Measurements from ENCODE around the gene SLIT3.

Gene SLIT3

DNA sequence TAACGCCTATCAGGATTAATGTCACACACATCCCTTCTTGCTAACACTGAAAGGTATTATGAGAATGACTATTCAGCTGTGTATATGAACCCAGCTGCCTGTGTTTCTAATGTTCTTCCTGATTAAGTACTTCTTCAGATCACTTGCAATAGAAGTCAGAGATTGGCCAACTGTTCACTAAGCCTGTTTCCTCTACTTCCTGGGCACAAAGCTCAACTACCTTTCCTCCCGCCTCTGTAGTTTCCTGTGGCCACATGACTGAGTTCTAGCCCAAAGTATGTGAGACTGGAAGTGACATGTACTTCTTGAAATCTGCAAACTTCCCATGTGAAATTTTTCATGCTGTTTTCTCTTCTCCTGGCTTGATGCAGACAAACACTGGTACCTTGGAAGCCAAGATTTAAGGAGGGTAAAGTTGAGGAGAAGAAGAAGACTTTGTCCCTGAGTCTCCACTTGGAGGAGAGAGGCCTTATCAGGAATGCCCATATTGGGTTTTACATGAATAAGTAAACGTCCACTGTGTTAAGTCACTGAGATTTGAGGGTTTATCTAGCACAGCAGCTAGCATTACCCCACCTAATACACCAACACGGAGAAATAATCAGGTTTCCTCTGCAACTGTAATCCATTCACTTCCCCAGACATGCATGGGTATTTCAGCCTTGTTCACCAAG is 58.6 kb downstream of the SLIT3 start:
- Histone ChIP-seq H3K27me3 (ENCODE audit: control insufficient read depth, insufficient read depth, low read length) (no peaks in the 10 kb centered on the region), H3K36me3 (ENCODE audit: control insufficient read depth, low read depth, low read length) (no peaks in the 10 kb centered on the region), H3K9me3 (ENCODE audit: control insufficient read depth, low read depth, low read length) (peaks cover 3% of the 10 kb centered on the region), H3K4me1 (ENCODE audit: control insufficient read depth, low read depth, low read length) (no peaks in the 10 kb centered on the region), H3K27ac (ENCODE audit: low read length) (no peak overlapping the region), H3K4me3 (ENCODE audit: low read length) (no peak overlapping the region), H3K9ac (ENCODE audit: low read length) (no peak overlapping the region)

DNA sequence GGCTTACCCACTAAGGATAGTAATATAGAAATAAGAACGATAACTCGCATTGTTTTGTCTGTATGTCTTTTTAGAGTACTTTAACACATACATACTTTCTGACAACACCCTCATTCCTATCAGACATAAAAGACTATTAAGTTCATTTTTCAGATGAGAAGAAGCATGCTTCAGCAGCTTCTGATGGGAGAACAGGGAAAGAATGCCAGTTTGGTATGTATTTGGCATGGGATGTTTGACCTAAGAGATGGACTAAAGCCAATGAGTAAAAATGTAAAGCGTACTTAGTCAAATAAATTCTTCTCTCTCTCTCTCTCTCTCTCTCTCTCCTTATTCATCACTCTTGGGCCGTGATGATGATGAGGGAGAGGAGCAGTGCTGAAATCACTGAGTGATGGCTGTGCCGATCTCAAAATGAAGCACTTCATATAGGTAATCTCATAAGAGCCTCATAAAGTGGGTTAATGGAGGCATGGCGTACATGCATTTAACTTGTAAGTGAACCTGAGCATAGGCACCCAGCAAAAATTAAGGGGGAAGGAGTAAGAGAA is 71.5 kb downstream of the SLIT3 start:
- Histone ChIP-seq H3K27me3 (ENCODE audit: control insufficient read depth, insufficient read depth, low read length) (peaks cover 38% of the 10 kb centered on the region), H3K27ac (ENCODE audit: low read length) (no peak overlapping the region), H3K36me3 (ENCODE audit: control insufficient read depth, low read depth, low read length) (no peaks in the 10 kb centered on the region), H3K4me3 (ENCODE audit: low read length) (no peak overlapping the region), H3K4me1 (ENCODE audit: control insufficient read depth, low read depth, low read length) (no peaks in the 10 kb centered on the region), H3K9me3 (ENCODE audit: control insufficient read depth, low read depth, low read length) (no peaks in the 10 kb centered on the region), H3K9ac (ENCODE audit: low read length) (no peak overlapping the region)

DNA sequence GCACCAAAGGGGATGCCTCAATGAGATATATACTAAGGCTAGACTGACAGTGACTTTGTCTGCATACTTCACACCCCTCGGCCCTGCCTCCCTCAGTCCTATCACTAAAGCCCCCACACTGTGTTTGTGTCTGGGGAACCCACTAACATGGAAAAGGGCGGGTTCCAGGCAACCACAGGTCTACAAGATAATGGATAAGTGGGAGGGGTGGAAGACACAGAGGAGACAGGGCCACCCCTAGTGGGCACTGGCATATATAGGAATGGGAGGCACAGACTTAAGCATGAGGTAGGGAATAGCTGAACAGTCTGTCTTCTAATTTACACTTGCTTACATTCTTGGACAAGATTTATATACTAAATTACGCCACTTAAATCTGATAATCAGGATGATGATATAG is 74.0 kb downstream of the SLIT3 start:
- Histone ChIP-seq H3K4me3 (ENCODE audit: low read length) (no peak overlapping the region), H3K36me3 (ENCODE audit: control insufficient read depth, low read depth, low read length) (no peaks in the 10 kb centered on the region), H3K4me1 (ENCODE audit: control insufficient read depth, low read depth, low read length) (no peaks in the 10 kb centered on the region), H3K9ac (ENCODE audit: low read length) (no peak overlapping the region), H3K27me3 (ENCODE audit: control insufficient read depth, insufficient read depth, low read length) (peaks cover 64% of the 10 kb centered on the region), H3K9me3 (ENCODE audit: control insufficient read depth, low read depth, low read length) (no peaks in the 10 kb centered on the region), H3K27ac (ENCODE audit: low read length) (no peak overlapping the region)

DNA sequence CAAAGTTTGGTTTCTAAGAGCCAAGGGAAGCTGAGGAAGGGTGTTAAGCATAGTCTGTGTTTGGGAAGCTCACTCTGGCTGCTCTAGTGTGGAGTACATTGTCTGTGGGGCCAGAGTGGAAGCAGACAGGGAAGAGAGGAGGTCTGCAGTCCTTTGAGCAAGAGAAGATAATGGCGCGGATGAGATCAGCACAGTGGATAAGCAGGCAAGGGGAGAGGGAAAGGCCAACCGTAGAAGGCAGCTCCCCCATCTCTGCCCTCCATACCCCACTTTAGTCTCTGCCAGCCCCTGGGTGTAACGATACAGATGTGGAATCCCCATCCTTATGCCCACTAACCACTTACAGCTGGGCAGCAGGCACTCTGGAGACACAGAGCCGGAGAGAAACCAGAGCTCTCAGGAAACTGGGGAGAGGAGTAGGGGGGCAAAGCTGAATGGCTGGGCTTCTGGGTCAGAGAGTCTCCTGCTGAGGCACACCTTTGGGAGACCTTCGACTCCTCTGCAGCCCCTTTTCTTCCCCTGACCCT is 75.0 kb downstream of the SLIT3 start:
- no peaks in the 10 kb centered on the region for H3K4me1 ChIP-seq (ENCODE audit: control insufficient read depth, low read depth, low read length)
- H3K27ac ChIP-seq (ENCODE audit: low read length), result no peak overlapping the region
- no peak overlapping the region for H3K9ac ChIP-seq (ENCODE audit: low read length)
- no peak overlapping the region for H3K4me3 ChIP-seq (ENCODE audit: low read length)
- peaks cover 74% of the 10 kb centered on the region for H3K27me3 ChIP-seq (ENCODE audit: control insufficient read depth, insufficient read depth, low read length)
- no peaks in the 10 kb centered on the region for H3K36me3 ChIP-seq (ENCODE audit: control insufficient read depth, low read depth, low read length)
- no peaks in the 10 kb centered on the region for H3K9me3 ChIP-seq (ENCODE audit: control insufficient read depth, low read depth, low read length)

DNA sequence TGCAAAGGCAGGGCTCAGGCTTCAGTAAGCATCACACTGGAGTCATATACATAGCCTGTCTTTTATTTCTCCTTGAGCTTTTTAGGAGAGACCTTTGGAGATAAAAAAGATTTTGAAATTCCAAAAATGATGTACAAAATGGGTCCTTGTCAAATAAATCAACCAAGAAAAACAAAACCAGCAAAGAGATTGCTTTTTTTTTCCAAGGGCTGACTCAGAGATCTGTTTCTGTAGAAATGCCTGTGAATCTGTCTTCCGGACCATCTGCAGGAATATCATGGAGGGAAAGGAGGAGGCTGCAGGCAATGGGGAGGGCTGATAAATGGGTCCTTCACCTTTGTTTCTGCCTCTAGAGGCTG is 77.4 kb downstream of the SLIT3 start:
- H3K9ac ChIP-seq (ENCODE audit: low read length), result no peak overlapping the region
- no peaks in the 10 kb centered on the region for H3K36me3 ChIP-seq (ENCODE audit: control insufficient read depth, low read depth, low read length)
- H3K27me3 ChIP-seq (ENCODE audit: control insufficient read depth, insufficient read depth, low read length), result peaks cover 97% of the 10 kb centered on the region
- no peaks in the 10 kb centered on the region for H3K4me1 ChIP-seq (ENCODE audit: control insufficient read depth, low read depth, low read length)
- no peaks in the 10 kb centered on the region for H3K9me3 ChIP-seq (ENCODE audit: control insufficient read depth, low read depth, low read length)
- H3K27ac ChIP-seq (ENCODE audit: low read length), result no peak overlapping the region
- no peak overlapping the region for H3K4me3 ChIP-seq (ENCODE audit: low read length)

DNA sequence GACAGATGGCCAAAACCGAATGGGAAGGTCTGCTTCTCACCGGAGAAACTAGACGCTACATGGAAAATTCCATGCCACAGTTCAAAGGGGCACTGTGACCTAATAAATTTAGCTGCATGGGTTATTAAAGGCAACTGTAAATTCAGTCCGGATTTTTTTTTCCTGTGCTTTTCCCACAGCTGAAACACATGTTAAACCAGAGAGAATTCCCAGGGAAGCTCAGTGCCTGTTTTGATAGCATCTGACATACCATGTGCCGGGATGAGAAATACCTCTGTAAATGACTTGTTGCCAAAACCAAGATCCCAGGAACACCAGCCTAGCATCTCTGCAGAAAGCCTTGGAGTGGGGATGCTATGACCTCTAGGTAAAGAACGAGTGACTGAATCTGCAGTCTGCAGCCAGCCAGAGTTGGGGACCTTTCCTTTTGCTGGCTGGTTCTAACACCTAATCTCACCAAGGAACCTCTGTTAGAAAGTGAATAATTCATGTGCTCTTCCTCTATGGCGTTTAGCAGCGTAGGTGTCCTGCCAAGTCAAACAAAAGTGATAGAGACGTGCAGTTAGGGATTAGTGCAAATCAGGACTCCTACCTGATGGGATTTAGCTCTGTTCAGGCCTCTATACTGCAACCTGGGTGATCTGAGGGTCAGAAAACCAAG is 77.9 kb downstream of the SLIT3 start:
- no peak overlapping the region for H3K9ac ChIP-seq (ENCODE audit: low read length)
- H3K4me1 ChIP-seq (ENCODE audit: control insufficient read depth, low read depth, low read length), result no peaks in the 10 kb centered on the region
- H3K4me3 ChIP-seq (ENCODE audit: low read length), result no peak overlapping the region
- H3K27me3 ChIP-seq (ENCODE audit: control insufficient read depth, insufficient read depth, low read length), result peaks cover 98% of the 10 kb centered on the region
- H3K27ac ChIP-seq (ENCODE audit: low read length), result no peak overlapping the region
- no peaks in the 10 kb centered on the region for H3K36me3 ChIP-seq (ENCODE audit: control insufficient read depth, low read depth, low read length)
- no peaks in the 10 kb centered on the region for H3K9me3 ChIP-seq (ENCODE audit: control insufficient read depth, low read depth, low read length)

DNA sequence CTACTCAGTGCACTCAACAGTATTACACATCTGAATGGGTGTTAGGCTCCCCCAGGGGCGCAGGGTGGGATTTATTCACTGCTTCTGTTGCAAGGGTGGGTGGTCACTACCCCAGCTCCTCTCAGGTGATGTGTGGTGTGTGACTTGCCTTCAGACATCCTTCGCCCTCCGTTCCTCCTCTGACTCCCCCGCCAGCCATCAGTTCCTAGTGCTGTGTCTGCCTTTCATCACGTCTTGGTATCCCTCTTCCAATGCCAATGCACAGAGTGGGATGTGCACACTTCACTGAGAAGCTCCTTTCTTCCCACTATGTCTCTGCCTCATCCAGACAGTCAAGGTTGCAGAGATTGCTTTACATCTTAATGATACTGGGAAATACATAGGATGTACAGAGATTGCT is 79.4 kb downstream of the SLIT3 start:
- Histone ChIP-seq H3K27me3 (ENCODE audit: control insufficient read depth, insufficient read depth, low read length) (peaks cover 94% of the 10 kb centered on the region), H3K9me3 (ENCODE audit: control insufficient read depth, low read depth, low read length) (no peaks in the 10 kb centered on the region), H3K4me3 (ENCODE audit: low read length) (no peak overlapping the region), H3K9ac (ENCODE audit: low read length) (no peak overlapping the region), H3K36me3 (ENCODE audit: control insufficient read depth, low read depth, low read length) (no peaks in the 10 kb centered on the region), H3K4me1 (ENCODE audit: control insufficient read depth, low read depth, low read length) (no peaks in the 10 kb centered on the region), H3K27ac (ENCODE audit: low read length) (no peak overlapping the region)

DNA sequence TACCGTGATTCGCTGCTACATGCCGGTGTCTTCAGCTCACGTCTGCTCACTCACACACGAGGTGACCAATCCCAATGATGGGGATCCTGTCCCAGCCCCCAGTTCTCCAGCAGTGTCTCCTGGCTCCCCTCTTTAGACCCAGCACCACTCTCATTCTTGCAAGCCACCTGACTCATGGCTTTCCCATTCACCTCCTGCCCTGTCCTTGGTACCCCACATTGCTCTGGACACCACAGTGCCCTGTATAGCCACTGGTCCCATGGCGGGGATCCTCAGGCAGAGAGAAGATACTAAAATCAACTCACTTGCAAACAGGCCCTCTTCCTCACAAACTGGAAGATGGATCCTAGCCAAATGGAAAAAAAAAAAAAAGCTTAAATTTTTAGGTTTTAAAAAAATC is 81.0 kb downstream of the SLIT3 start:
- no peak overlapping the region for H3K9ac ChIP-seq (ENCODE audit: low read length)
- H3K27me3 ChIP-seq (ENCODE audit: control insufficient read depth, insufficient read depth, low read length), result peaks cover 79% of the 10 kb centered on the region
- H3K4me1 ChIP-seq (ENCODE audit: control insufficient read depth, low read depth, low read length), result no peaks in the 10 kb centered on the region
- no peak overlapping the region for H3K4me3 ChIP-seq (ENCODE audit: low read length)
- H3K36me3 ChIP-seq (ENCODE audit: control insufficient read depth, low read depth, low read length), result no peaks in the 10 kb centered on the region
- H3K9me3 ChIP-seq (ENCODE audit: control insufficient read depth, low read depth, low read length), result no peaks in the 10 kb centered on the region
- no peak overlapping the region for H3K27ac ChIP-seq (ENCODE audit: low read length)

DNA sequence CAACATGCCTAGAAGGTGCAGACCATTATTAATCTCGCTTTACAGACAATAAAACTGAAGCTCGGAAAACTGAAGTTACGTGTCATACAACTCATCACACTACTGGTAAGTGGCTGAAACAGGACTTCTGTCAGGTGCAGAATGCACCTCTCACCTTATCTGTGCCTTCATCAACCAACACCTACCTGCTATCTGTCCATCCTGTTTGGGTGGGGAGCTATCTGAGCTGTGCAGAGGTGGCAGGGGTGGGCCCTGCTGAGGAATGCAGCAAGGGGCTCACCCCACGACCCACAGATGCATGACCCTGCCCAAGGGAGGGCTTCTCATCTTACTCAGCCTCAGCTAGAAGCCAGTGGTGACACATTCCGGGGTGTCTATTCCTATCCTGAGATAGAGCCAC is 81.6 kb downstream of the SLIT3 start:
- Histone ChIP-seq H3K4me3 (ENCODE audit: low read length) (no peak overlapping the region), H3K4me1 (ENCODE audit: control insufficient read depth, low read depth, low read length) (no peaks in the 10 kb centered on the region), H3K36me3 (ENCODE audit: control insufficient read depth, low read depth, low read length) (no peaks in the 10 kb centered on the region), H3K27me3 (ENCODE audit: control insufficient read depth, insufficient read depth, low read length) (peaks cover 73% of the 10 kb centered on the region), H3K27ac (ENCODE audit: low read length) (no peak overlapping the region), H3K9ac (ENCODE audit: low read length) (no peak overlapping the region), H3K9me3 (ENCODE audit: control insufficient read depth, low read depth, low read length) (no peaks in the 10 kb centered on the region)

DNA sequence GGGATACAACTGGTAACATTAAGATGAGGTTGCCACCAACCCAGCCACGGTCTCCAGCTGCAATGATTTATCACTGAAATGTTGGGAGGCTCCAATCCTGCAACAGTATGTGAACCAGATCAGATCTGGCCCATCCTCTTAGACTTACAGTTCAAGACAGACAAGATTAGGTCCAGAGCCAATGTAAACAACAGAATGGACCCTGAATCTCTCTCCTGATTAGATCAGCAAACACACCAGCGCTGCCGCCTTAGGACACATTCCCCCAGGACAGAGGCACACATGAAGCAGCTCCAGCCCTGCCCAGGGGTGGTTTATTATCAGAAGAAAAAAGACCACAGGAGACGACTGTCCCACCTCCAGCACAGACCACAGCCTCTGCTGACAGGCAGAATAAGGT is 82.1 kb downstream of the SLIT3 start:
- Histone ChIP-seq H3K27me3 (ENCODE audit: control insufficient read depth, insufficient read depth, low read length) (peaks cover 68% of the 10 kb centered on the region), H3K9ac (ENCODE audit: low read length) (no peak overlapping the region), H3K9me3 (ENCODE audit: control insufficient read depth, low read depth, low read length) (no peaks in the 10 kb centered on the region), H3K36me3 (ENCODE audit: control insufficient read depth, low read depth, low read length) (no peaks in the 10 kb centered on the region), H3K4me1 (ENCODE audit: control insufficient read depth, low read depth, low read length) (no peaks in the 10 kb centered on the region), H3K4me3 (ENCODE audit: low read length) (no peak overlapping the region), H3K27ac (ENCODE audit: low read length) (no peak overlapping the region)

DNA sequence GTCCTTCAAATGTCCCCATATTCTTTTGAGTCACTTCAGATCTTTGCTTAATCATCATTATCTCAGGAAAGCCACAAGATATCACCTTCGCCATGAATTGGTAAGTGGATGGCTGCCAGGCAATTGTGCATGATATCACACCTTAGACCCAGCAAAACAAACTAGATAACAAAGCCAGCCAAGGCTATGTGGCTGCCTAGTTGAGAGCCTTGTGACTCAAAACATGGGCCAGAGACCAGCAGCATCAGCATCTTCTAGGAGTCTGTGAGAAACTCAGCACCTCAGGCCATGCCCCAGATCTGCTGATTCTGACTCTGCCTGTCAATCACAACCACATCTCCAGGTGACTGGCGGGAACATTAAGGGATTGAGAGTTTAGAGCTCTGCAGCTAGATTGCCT is 82.8 kb downstream of the SLIT3 start:
- H3K4me1 ChIP-seq (ENCODE audit: control insufficient read depth, low read depth, low read length), result no peaks in the 10 kb centered on the region
- H3K9me3 ChIP-seq (ENCODE audit: control insufficient read depth, low read depth, low read length), result no peaks in the 10 kb centered on the region
- no peak overlapping the region for H3K9ac ChIP-seq (ENCODE audit: low read length)
- H3K27me3 ChIP-seq (ENCODE audit: control insufficient read depth, insufficient read depth, low read length), result peaks cover 61% of the 10 kb centered on the region
- no peaks in the 10 kb centered on the region for H3K36me3 ChIP-seq (ENCODE audit: control insufficient read depth, low read depth, low read length)
- no peak overlapping the region for H3K4me3 ChIP-seq (ENCODE audit: low read length)
- H3K27ac ChIP-seq (ENCODE audit: low read length), result no peak overlapping the region

DNA sequence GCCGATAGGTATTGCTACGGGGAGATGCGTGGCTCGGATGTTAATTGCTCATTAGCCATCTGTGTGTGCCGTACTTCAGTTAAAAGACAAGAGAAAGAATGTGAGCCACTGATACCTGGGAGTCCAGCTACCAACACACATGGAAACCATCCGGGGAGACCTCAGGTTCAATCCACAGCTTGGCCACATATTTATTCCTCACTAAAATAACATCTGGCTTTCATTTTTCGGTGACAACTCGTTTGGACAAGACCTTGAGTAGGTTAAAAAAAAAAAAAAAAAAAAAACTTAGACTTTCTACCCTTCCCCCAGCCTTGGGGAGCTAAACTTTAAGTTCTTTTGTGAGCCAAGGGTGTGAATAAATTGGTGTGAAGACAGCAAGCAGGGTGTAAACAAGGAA is 84.1 kb downstream of the SLIT3 start:
- Histone ChIP-seq H3K9ac (ENCODE audit: low read length) (no peak overlapping the region), H3K4me3 (ENCODE audit: low read length) (no peak overlapping the region), H3K27ac (ENCODE audit: low read length) (no peak overlapping the region), H3K27me3 (ENCODE audit: control insufficient read depth, insufficient read depth, low read length) (peaks cover 48% of the 10 kb centered on the region), H3K4me1 (ENCODE audit: control insufficient read depth, low read depth, low read length) (no peaks in the 10 kb centered on the region), H3K9me3 (ENCODE audit: control insufficient read depth, low read depth, low read length) (no peaks in the 10 kb centered on the region), H3K36me3 (ENCODE audit: control insufficient read depth, low read depth, low read length) (no peaks in the 10 kb centered on the region)
